PFSK-1 (cell line): Measurements from ENCODE around the gene NRM.

Experiments used
- POLR2AphosphoS5 ChIP-seq: IDR thresholded peaks from 2 replicates; pipeline ENCODE4 v1.6.1; 2012; ENCODE audit warnings: low read depth, mild to moderate bottlenecking, control low read depth, low read length, moderate library complexity
- TF ChIP-seq, protein P1 (sequence below), 2 experiments: IDR thresholded peaks; 2 replicates each; pipeline versions ENCODE4 v1.6.1 to v1.8.0; 2011 to 2012; ENCODE audit warnings: low read depth in 2 of 2, low read length in 2 of 2, control low read depth in 1 of 2, inconsistent platforms in 1 of 2, mild to moderate bottlenecking in 1 of 2, moderate library complexity in 1 of 2; ENCODE audit not compliant: insufficient read depth in 1 of 2

GRCh38 chr6:30727920-30728553, 37.3 kb upstream of the NRM start:
- TF ChIP-seq POLR2AphosphoS5: no peak
- TF ChIP-seq, protein P1, sequence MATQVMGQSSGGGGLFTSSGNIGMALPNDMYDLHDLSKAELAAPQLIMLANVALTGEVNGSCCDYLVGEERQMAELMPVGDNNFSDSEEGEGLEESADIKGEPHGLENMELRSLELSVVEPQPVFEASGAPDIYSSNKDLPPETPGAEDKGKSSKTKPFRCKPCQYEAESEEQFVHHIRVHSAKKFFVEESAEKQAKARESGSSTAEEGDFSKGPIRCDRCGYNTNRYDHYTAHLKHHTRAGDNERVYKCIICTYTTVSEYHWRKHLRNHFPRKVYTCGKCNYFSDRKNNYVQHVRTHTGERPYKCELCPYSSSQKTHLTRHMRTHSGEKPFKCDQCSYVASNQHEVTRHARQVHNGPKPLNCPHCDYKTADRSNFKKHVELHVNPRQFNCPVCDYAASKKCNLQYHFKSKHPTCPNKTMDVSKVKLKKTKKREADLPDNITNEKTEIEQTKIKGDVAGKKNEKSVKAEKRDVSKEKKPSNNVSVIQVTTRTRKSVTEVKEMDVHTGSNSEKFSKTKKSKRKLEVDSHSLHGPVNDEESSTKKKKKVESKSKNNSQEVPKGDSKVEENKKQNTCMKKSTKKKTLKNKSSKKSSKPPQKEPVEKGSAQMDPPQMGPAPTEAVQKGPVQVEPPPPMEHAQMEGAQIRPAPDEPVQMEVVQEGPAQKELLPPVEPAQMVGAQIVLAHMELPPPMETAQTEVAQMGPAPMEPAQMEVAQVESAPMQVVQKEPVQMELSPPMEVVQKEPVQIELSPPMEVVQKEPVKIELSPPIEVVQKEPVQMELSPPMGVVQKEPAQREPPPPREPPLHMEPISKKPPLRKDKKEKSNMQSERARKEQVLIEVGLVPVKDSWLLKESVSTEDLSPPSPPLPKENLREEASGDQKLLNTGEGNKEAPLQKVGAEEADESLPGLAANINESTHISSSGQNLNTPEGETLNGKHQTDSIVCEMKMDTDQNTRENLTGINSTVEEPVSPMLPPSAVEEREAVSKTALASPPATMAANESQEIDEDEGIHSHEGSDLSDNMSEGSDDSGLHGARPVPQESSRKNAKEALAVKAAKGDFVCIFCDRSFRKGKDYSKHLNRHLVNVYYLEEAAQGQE (IDR thresholded peaks at IDR 0.05; ENCODE audit: insufficient read depth in 1 of 2, low read depth in 2 of 2, low read length in 2 of 2): no peak
